CD4-positive, CD25-positive, alpha-beta regulatory T cell (primary cell): ENCODE results near the gene N4BP2L1. TPM values are rescaled to one million over a fixed set of nuclear protein-coding genes. Genes with fewer than 3 reads are reported as not detected.

Experiments used
- ATAC-seq, 2 donors: fragments of 150-1000 bp; cut with Tn5 transposase; one replicate each; pipeline ENCODE4 v1.10.0; 2021; ENCODE audit warnings: low read depth in 2 of 2, moderate number of reproducible peaks in 2 of 2, moderate library complexity in 1 of 2
- DNase-seq, 3 donors: peaks; one replicate each; pipeline versions ENCODE4 v3.0.0 to v3.0.0-alpha.2; 2012 to 2022; ENCODE audit warnings: mixed read lengths in 1 of 3
- H3K27ac ChIP-seq: one replicate; pipeline ENCODE4 v1.7.0; 2013; ENCODE audit warnings: mild to moderate bottlenecking, low read length; ENCODE audit not compliant: insufficient read depth, poor library complexity, severe bottlenecking
- H3K27me3 ChIP-seq: one replicate; pipeline ENCODE4 v1.7.0; 2013; ENCODE audit warnings: low read length; ENCODE audit not compliant: control insufficient read depth, insufficient read depth
- H3K36me3 ChIP-seq: one replicate; pipeline ENCODE4 v1.7.0; 2013; ENCODE audit warnings: mild to moderate bottlenecking, low read length, moderate library complexity; ENCODE audit not compliant: control insufficient read depth, insufficient read depth
- H3K4me1 ChIP-seq: 2 replicates; pipeline ENCODE4 v1.7.0; 2013; ENCODE audit warnings: mild to moderate bottlenecking, low read length; ENCODE audit not compliant: insufficient read depth, control insufficient read depth, poor library complexity, severe bottlenecking
- H3K4me3 ChIP-seq: one replicate; pipeline ENCODE4 v1.7.0; 2013; ENCODE audit warnings: low read depth, mild to moderate bottlenecking, low read length, moderate library complexity
- H3K9me3 ChIP-seq, 2 experiments: 1 replicate in 1 of 2; 2 replicates in 1 of 2; pipeline ENCODE4 v1.7.0; 2013; ENCODE audit warnings: low read length in 2 of 2, mild to moderate bottlenecking in 1 of 2, moderate library complexity in 1 of 2; ENCODE audit not compliant: control insufficient read depth in 2 of 2
- H3K27ac Mint-ChIP-seq, 3 donors: one replicate each; pipeline ENCODE4 v1.8.0; 2020 to 2022; ENCODE audit warnings: mild to moderate bottlenecking in 3 of 3, mixed read lengths in 3 of 3, moderate library complexity in 2 of 3
- H3K27me3 Mint-ChIP-seq: one replicate; pipeline ENCODE4 v1.8.0; 2022; ENCODE audit warnings: mild to moderate bottlenecking, mixed read lengths
- H3K36me3 Mint-ChIP-seq: one replicate; pipeline ENCODE4 v1.8.0; 2020; ENCODE audit warnings: mixed read lengths
- H3K4me1 Mint-ChIP-seq, 4 donors: one replicate each; pipeline ENCODE4 v1.8.0; 2020 to 2022; ENCODE audit warnings: mixed read lengths in 4 of 4, mild to moderate bottlenecking in 1 of 4
- H3K4me3 Mint-ChIP-seq, 4 donors: one replicate each; pipeline ENCODE4 v1.8.0; 2020 to 2022; ENCODE audit warnings: mild to moderate bottlenecking in 4 of 4, mixed read lengths in 4 of 4, moderate library complexity in 3 of 4
- H3K9me3 Mint-ChIP-seq, 7 donors: one replicate each; pipeline ENCODE4 v1.8.0; 2020 to 2022; ENCODE audit warnings: mixed read lengths in 7 of 7, mild to moderate bottlenecking in 3 of 7, moderate library complexity in 2 of 7
- polyA plus RNA-seq, 4 donors: library from polyadenylated mRNA; unstranded; fragments of 300-500 nt; fragmentation: Illumina TruSeq; gene quantifications; one replicate each; pipeline ENCODE4 v1.2.3, GENCODE V29; 2021
- total RNA-seq: library from RNA; stranded (reverse); gene quantifications from one replicate; pipeline ENCODE4 v1.2.3, GENCODE V29; 2022

Gene N4BP2L1
- total and polyA plus RNA-seq, 5 donors from 2014 or later = 48.5 to 65.7 (median 58.7) TPM

DNA sequence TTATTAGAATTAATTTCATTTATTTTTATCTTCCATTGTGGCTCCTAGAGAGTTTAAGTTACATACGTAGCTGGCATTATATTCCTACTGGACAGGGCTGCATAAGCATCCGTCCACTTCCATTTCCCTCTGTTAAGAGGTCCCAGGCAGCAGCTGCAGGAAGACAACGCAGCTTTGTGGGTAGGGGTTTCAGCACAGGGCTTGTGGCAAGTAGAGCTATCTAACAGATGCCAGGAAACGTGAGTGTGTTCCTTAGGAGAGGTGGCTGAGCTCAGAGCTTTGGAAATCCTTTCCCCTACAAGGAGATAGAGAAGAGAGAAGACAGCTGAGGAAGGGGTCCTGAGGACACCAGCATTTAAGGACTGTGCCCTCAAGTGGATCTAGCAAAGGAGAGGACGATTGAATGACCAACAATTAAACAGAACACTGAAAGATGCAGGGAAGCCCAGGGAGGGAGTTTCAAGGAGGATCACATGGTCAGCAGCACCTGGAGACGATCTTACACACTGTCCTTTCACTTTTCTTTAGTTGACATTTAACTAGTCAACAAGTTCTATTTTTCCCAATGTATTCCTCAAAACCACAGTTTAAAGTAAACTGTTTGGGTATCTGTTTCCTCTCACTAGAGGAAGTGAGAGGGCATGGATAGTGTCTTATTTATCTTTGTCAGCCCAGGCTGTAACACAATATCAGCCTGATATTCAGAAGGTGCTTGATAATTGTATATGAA is 2.3 kb upstream of the N4BP2L1 start:
- DNase-seq (no peak), ATAC-seq (no peak)
- Histone ChIP-seq H3K4me3 (no peak overlapping the region), H3K27me3 (no peaks in the 10 kb centered on the region), H3K27ac (no peak overlapping the region), H3K9me3 (no peaks in the 10 kb centered on the region), H3K36me3 (no peaks in the 10 kb centered on the region), H3K4me1 (peaks cover 24% of the 10 kb centered on the region)
- Mint-ChIP-seq H3K9me3 (no peaks in the 10 kb centered on the region), H3K4me1 (peaks cover 15 to 32% (median 17%) of the 10 kb centered on the region in 4 donors), H3K36me3 (peaks cover 9% of the 10 kb centered on the region), H3K4me3 (peak overlapping the region in 1 of 4 donors; percentile 50), H3K27me3 (no peaks in the 10 kb centered on the region), H3K27ac (peak overlapping the region in 2 of 3 donors; percentile 96 to 97)

DNA sequence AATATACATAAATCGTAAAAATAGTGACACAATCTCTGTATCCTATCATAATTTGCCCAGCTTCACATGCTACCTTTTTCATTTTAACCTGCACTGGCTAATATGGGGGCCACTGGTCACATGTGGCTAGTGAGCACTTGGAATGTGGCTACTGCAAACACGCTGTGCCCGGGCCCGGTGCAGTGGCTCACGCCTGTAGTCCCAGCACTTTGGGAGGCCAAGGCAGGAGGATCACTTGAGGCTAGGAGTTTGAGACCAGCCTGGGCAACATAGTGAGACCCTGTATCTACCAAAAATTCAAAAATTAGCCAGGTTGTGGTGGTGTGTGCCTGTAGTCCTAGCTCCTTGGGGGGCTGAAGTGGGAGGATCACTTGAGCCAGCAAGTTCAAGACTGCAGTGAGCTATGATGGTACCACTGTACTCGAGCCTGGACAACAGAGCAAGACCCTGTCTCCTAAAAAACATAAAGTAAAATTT is 1.5 kb upstream of the N4BP2L1 start:
- H3K9me3 Mint-ChIP-seq = no peaks in the 10 kb centered on the region
- H3K4me3 ChIP-seq = peak overlapping the region; percentile 19
- H3K36me3 ChIP-seq = no peaks in the 10 kb centered on the region
- no peak for ATAC-seq
- H3K27me3 ChIP-seq = no peaks in the 10 kb centered on the region
- H3K27ac Mint-ChIP-seq = peak overlapping the region in 2 of 3 donors; percentile 43 to 96
- peaks cover 10% of the 10 kb centered on the region for H3K36me3 Mint-ChIP-seq
- H3K27ac ChIP-seq = peak overlapping the region; percentile 94
- peaks cover 32% of the 10 kb centered on the region for H3K4me1 ChIP-seq
- DNase-seq = no peak
- H3K4me1 Mint-ChIP-seq = peaks cover 17 to 35% (median 20%) of the 10 kb centered on the region in 4 donors
- no peaks in the 10 kb centered on the region for H3K9me3 ChIP-seq
- H3K27me3 Mint-ChIP-seq = no peaks in the 10 kb centered on the region
- peak overlapping the region in 1 of 4 donors; percentile 90 for H3K4me3 Mint-ChIP-seq

DNA sequence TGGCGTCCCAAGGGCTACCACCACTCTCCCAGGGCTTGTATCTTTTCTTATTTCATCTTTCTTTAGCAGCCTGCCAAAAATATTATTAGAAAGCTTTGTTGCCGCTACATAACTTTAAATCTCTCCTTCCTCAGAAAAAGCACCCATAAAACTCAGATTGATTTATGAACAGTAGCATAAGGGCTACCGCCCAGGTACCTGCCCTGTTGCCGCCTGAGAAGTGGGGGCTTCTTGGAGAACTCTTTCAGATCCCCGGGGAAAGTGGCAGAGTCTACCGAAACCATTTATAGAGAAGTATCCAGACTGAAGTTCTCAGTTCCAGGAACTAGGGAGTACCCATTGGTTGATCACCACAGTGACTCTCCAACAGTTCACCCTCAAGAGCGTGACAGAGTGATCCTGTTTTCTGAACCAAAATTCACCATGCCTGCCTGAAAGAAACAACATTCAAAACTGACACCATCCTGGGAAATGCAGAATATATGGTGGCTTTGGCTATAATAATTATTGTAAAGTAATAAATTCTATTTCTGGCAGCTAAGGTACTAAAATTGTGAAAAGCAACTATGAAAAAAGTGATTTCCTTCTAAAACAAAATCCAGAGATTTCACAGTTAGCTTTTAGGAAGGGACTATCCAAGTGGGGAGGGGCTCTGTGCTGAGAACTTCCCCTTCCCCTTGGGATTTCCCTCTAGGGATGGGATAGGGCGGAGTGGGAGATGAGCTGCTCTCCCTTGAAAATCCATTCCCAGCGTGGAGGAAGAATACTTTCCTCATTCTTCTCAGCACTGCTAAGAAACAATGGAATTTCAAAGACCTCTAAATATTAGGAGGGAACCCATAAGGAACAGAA is 877 bp upstream of the N4BP2L1 start:
- ATAC-seq (no peak), DNase-seq (peak in 2 of 3 donors; percentile 10 to 37)
- Histone ChIP-seq H3K4me3 (peak overlapping the region; percentile 80), H3K36me3 (peaks cover 4% of the 10 kb centered on the region), H3K4me1 (peaks cover 38% of the 10 kb centered on the region), H3K27me3 (no peaks in the 10 kb centered on the region), H3K9me3 (no peaks in the 10 kb centered on the region), H3K27ac (peak overlapping the region; percentile 94)
- peak overlapping the region; percentile 90 to 93 (median 92) for H3K4me3 Mint-ChIP-seq
- peaks cover 23 to 42% (median 26%) of the 10 kb centered on the region in 4 donors for H3K4me1 Mint-ChIP-seq
- H3K27me3 Mint-ChIP-seq = no peaks in the 10 kb centered on the region
- H3K9me3 Mint-ChIP-seq = no peaks in the 10 kb centered on the region
- peak overlapping the region; percentile 96 to 99 (median 98) for H3K27ac Mint-ChIP-seq
- H3K36me3 Mint-ChIP-seq = peaks cover 10% of the 10 kb centered on the region

DNA sequence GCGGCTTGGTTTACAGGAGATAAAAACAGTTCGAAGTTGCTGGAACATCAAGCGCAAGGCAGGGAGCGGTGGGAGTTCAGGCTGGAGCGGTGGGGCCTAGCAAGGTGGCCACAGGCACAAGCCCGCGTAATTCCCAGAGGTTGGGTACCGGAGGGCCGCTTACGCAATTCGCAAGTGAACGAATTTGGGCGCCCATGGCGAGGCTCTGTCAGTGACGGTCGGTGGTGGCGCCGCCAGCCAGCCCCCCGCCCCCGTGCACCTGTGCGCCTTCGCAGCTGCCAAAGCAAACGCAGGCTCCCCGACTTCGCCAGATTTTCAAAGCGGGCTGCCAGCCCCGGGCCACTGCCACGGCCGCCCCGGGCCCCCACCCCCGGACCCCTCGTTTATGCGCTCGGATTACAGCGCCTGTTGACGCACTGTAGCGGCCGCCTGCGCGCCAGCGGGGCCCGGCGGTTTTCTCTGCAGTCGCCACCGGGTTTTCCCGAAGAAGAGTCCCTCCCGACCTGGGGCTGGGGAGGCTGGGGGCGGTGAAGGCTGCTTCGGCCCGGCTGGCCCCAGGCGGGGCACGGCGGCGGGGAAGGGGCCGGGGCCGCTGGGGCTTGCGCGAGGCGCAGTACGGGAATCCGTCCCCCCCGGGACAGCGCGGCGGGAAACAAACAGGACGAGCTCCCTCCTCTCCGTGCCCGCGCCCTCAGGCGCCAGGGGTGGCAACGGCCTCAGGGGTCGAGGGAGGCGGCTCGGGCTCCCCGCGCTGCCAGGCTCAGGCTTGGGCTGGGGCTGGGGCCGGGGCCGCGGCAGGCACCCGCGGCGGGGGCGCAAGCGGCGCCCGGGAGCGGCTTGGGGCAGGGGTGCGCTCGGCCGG is 709 bp downstream of the N4BP2L1 start:
- Histone ChIP-seq H3K27me3 (no peaks in the 10 kb centered on the region), H3K4me1 (peaks cover 43% of the 10 kb centered on the region), H3K4me3 (peak overlapping the region; percentile 97), H3K27ac (peak overlapping the region; percentile 94), H3K36me3 (peaks cover 10% of the 10 kb centered on the region), H3K9me3 (no peaks in the 10 kb centered on the region)
- peak; percentile 19 to 32 for ATAC-seq
- Mint-ChIP-seq H3K27ac (peak overlapping the region; percentile 89 to 99 (median 96)), H3K36me3 (peaks cover 14% of the 10 kb centered on the region), H3K9me3 (peaks cover 0 to 1% (median 0%) of the 10 kb centered on the region in 7 donors), H3K4me3 (peak overlapping the region; percentile 91 to 99 (median 96)), H3K4me1 (peaks cover 34 to 55% (median 36%) of the 10 kb centered on the region in 4 donors), H3K27me3 (no peaks in the 10 kb centered on the region)
- peak; percentile 43 to 75 (median 64) for DNase-seq

DNA sequence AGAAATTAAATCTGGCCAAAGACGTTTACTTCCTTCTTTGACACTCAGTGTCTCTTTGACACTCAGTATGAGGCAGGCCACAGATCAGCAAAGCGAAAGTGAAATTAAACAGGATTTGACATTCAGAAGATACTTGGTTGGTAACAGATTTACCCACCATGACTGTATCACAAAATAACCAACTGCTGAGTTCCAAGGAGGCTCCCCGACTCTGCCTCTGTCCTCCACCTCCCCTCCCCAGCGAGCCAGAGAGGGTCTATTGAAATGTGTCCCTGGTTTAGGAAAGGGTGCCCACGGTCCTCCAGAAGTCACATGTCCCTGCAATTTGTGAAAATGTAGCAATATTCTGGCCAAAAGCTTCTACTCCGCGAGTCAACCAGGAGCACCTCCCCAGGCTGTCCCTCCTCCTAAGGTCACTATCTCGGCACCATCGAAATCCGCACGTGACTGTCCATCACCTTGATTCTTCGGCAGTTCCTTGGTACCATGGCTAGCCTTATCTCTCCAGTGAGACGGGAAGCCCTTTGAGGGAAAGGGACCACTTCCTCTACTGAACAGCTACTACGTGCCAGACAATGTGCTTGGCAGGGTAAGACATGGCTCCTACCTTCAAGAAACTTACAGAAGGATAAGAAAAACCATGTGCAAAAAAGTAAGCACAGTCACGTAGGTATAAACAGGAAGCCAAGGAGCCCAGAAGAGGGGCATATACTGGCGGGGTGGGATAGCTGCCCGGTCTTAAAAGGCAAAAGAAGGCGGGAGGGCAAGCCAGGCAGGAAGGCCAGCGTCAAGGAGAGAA is 1.5 kb downstream of the N4BP2L1 start:
- Mint-ChIP-seq H3K9me3 (peaks cover 0 to 2% (median 0%) of the 10 kb centered on the region in 7 donors), H3K27me3 (no peaks in the 10 kb centered on the region), H3K4me3 (peak overlapping the region; percentile 91 to 99 (median 96)), H3K27ac (peak overlapping the region; percentile 89 to 99 (median 96)), H3K36me3 (peaks cover 17% of the 10 kb centered on the region), H3K4me1 (peaks cover 35 to 58% (median 36%) of the 10 kb centered on the region in 4 donors)
- ATAC-seq (peak; percentile 68), DNase-seq (peak; percentile 23 to 91 (median 76))
- Histone ChIP-seq H3K27me3 (no peaks in the 10 kb centered on the region), H3K4me1 (peaks cover 43% of the 10 kb centered on the region), H3K36me3 (peaks cover 17% of the 10 kb centered on the region), H3K9me3 (no peaks in the 10 kb centered on the region), H3K4me3 (peak overlapping the region; percentile 97), H3K27ac (peak overlapping the region; percentile 94)

DNA sequence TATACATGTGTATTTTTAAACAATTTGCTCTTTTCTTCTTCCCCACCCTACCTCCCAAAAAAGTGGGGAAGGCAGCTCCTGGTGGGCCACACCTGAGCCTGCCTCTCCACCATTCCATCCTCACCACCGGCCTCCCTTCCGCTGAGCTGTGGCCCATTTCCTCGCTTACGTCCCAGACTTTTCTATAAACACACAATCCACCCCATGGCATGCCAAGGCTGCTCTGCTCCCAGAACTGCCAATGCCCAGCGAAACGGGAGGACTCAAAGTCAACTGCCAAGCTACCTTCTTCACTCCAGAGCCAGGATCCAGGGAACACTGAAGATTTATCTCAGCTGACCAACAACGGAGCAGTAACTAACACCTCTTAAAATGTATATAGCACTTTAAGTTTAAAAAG is 2.8 kb downstream of the N4BP2L1 start:
- Mint-ChIP-seq H3K27ac (peak overlapping the region; percentile 76 to 99 (median 96)), H3K9me3 (peaks cover 0 to 5% (median 0%) of the 10 kb centered on the region in 7 donors), H3K27me3 (no peaks in the 10 kb centered on the region), H3K4me1 (peaks cover 35 to 58% (median 36%) of the 10 kb centered on the region in 4 donors), H3K36me3 (peaks cover 18% of the 10 kb centered on the region), H3K4me3 (peak overlapping the region; percentile 56 to 99 (median 96))
- peaks cover 21% of the 10 kb centered on the region for H3K36me3 ChIP-seq
- H3K27me3 ChIP-seq = no peaks in the 10 kb centered on the region
- peaks cover 2% of the 10 kb centered on the region in 2 experiments for H3K9me3 ChIP-seq
- DNase-seq (no peak), ATAC-seq (no peak)
- H3K4me1 ChIP-seq = peaks cover 43% of the 10 kb centered on the region
- H3K27ac ChIP-seq = no peak overlapping the region
- H3K4me3 ChIP-seq = peak overlapping the region; percentile 97
